ENCODE results near the gene ALDH1L1. TPM values are rescaled to one million over a fixed set of nuclear protein-coding genes. Genes with fewer than 3 reads are reported as not detected.

Gene ALDH1L1
- total and polyA plus RNA-seq, 2 of the 4 experiments (the other 2 are of a cell fraction) = not detected

DNA sequence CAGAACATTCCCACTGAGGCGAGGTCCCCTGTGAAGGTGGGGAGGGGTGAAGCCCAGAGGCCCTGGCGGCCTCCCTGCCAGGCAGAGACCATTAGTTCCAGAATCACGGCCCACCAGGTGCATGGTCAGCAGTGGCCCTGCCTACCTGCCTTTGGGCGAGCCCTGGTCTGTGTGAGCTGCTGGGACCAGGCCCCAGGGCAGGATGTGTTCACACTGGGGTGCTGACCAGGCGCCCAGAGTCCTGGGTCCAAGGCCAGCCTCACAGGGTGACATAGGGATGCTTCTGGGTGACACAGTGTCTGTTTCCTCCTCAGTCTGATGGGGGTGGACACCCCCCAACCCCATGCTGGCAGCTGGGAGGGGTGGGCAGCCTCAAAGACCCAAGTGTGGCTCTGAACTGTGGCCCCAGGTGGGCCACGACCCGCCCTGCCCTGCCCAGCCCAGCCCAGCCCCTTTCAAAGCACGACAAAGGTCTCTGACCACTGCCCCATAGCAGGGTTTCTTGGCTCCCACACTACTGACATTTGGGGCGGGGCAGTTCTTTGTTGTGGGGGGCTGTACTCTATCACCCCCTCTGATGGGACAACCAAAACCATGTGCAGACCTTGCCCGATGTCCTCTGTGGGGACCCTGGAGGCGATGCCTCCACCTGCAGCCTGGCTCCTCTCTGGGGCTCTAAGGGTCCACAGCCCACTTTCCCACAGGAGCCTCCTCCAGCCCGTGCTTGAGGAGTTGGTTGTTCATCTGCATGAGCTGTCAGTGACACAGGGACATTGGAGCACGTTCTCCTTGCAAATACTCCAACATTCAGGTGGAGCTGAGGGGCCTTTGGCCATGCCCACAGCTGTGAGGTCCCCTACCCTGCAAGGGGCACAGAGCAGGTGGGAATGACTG is 51.6 kb downstream of the ALDH1L1 start:
- dilution Hi-C loops (cut with HindIII; ENCODE audit: low sequenced_read_pairs, unreplicated experiment) = no loop called here
- no peaks in the 10 kb centered on the region for H3K4me1 ChIP-seq (ENCODE audit: control insufficient read depth, insufficient read depth, low read length)

More for the DNA sequence above, 51.6 kb downstream of the ALDH1L1 start:
- BruUV-seq (replicated peaks) = no TSS peak
- Histone ChIP-seq H3K23ac (ENCODE audit: low read depth, low read length) (no peak overlapping the region), H3K14ac (replicated peaks; ENCODE audit: low read depth, low read length) (no peak overlapping the region), H3K27ac (ENCODE audit: insufficient read depth, low read length) (no peak overlapping the region), H3K9me3 (ENCODE audit: control insufficient read depth, insufficient read depth, low read length) (no peaks in the 10 kb centered on the region), H3K9me1 (ENCODE audit: insufficient read depth, low read length) (no peaks in the 10 kb centered on the region), H3K4me3 (ENCODE audit: insufficient read depth, low read depth, low read length) (no peak overlapping the region), H2AK5ac (ENCODE audit: low read depth, low read length) (no peak overlapping the region), H3K4me2 (ENCODE audit: low read depth, low read length) (no peak overlapping the region), H2AK9ac (replicated peaks; ENCODE audit: low read depth, low read length, poor library complexity) (no peak overlapping the region), H2AFZ (replicated peaks; ENCODE audit: low read length, poor library complexity) (no peak overlapping the region), H4K91ac (ENCODE audit: insufficient read depth, low read depth, low read length) (no peak overlapping the region), H3K9ac (ENCODE audit: low read depth, low read length) (no peak overlapping the region), H3K27me3 (ENCODE audit: control insufficient read depth, insufficient read depth, low read length) (peaks cover 52% of the 10 kb centered on the region), H4K5ac (ENCODE audit: low read depth, low read length) (no peak overlapping the region), H4K20me1 (ENCODE audit: insufficient read depth, low read length) (no peaks in the 10 kb centered on the region), H2BK5ac (ENCODE audit: low read depth, low read length, poor library complexity, severe bottlenecking) (no peak overlapping the region), H3K56ac (ENCODE audit: extremely low read depth, insufficient read depth, low read length) (no peak overlapping the region), H2BK20ac (ENCODE audit: low read depth, low read length) (no peak overlapping the region), H2BK120ac (ENCODE audit: low read depth, low read length) (no peak overlapping the region), H3K36me3 (ENCODE audit: control insufficient read depth, insufficient read depth, low read length) (no peaks in the 10 kb centered on the region), H4K8ac (ENCODE audit: low read depth in 2 of 2, low read length in 2 of 2) (no peak overlapping the region), H2BK15ac (ENCODE audit: low read depth, low read length) (no peak overlapping the region), H3K4ac (ENCODE audit: low read depth, low read length) (no peak overlapping the region), H3K18ac (ENCODE audit: low read depth, low read length) (no peak overlapping the region), H3K79me1 (ENCODE audit: low read depth in 1 of 2, low read length in 2 of 2) (no peaks in the 10 kb centered on the region)
- in situ Hi-C loops (cut with MboI; ENCODE audit: low sequenced_read_pairs) (no loop called here), intact Hi-C loops (cut with micrococcal nuclease) (no loop called here)
- POLR2A ChIA-PET (ENCODE audit: unreplicated experiment) = no interaction called here
- DNase-seq (no peak), ATAC-seq (ENCODE audit: low read depth) (no peak)
- no peak for TF ChIP-seq CHD1 (IDR thresholded peaks at IDR 0.05; ENCODE audit: low read depth, low read length)
- TF ChIP-seq, protein P1, sequence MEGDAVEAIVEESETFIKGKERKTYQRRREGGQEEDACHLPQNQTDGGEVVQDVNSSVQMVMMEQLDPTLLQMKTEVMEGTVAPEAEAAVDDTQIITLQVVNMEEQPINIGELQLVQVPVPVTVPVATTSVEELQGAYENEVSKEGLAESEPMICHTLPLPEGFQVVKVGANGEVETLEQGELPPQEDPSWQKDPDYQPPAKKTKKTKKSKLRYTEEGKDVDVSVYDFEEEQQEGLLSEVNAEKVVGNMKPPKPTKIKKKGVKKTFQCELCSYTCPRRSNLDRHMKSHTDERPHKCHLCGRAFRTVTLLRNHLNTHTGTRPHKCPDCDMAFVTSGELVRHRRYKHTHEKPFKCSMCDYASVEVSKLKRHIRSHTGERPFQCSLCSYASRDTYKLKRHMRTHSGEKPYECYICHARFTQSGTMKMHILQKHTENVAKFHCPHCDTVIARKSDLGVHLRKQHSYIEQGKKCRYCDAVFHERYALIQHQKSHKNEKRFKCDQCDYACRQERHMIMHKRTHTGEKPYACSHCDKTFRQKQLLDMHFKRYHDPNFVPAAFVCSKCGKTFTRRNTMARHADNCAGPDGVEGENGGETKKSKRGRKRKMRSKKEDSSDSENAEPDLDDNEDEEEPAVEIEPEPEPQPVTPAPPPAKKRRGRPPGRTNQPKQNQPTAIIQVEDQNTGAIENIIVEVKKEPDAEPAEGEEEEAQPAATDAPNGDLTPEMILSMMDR (conservative IDR thresholded peaks at IDR 0.05; ENCODE audit: low read depth, low read length) = no peak
- no peak for TF ChIP-seq CEBPB (IDR thresholded peaks at IDR 0.05; ENCODE audit: low read depth, low read length)
- TF ChIP-seq RFX5 (IDR thresholded peaks at IDR 0.05; ENCODE audit: low read depth, low read length) = no peak
- no peak for TF ChIP-seq NFE2L2 (IDR thresholded peaks at IDR 0.05; ENCODE audit: low read depth, low read length)
- TF ChIP-seq MAZ (IDR thresholded peaks at IDR 0.05; ENCODE audit: borderline replicate concordance, low read depth, low read length) = no peak
- no peak for TF ChIP-seq FOS (IDR thresholded peaks at IDR 0.05; ENCODE audit: low read depth, low read length)
- no peak for TF ChIP-seq BHLHE40 (IDR thresholded peaks at IDR 0.05; ENCODE audit: low read depth, low read length)
- TF ChIP-seq RAD21 (IDR thresholded peaks at IDR 0.05; ENCODE audit: low read length) = no peak
- no peak for TF ChIP-seq POLR2A (IDR thresholded peaks at IDR 0.05; ENCODE audit: low read depth, low read length)
- TF ChIP-seq MAFK (IDR thresholded peaks at IDR 0.05; ENCODE audit: low read depth, low read length) = no peak
- no peak for TF ChIP-seq MXI1 (IDR thresholded peaks at IDR 0.05; ENCODE audit: borderline replicate concordance, low read depth, low read length)
- WGBS, 2 experiments (ENCODE audit: extremely low coverage in 2 of 2, insufficient read length in 1 of 2) = no CpG with 5 or more reads among the region's 13 CpGs
- CTCF ChIA-PET = no interaction called here
